HepG2 (cell line): ENCODE data around the gene ITIH2. TPM values are rescaled to one million over a fixed set of nuclear protein-coding genes. Genes with fewer than 3 reads are reported as not detected.

Experiments used
- KIAA2018 ChIP-seq: sonication (generic); formaldehyde crosslinking; IDR thresholded peaks from 2 replicates; pipeline ENCODE4 v1.5.0; 2020; ENCODE audit warnings: mild to moderate bottlenecking, missing genetic modification reagents, borderline replicate concordance
- NR3C1 ChIP-seq: sonication (generic); formaldehyde crosslinking; IDR thresholded peaks from 2 replicates; pipeline ENCODE4 v1.4.0; 2020; ENCODE audit warnings: missing genetic modification reagents
- PAX8 ChIP-seq: sonication (generic); formaldehyde crosslinking; IDR thresholded peaks from 2 replicates; pipeline ENCODE4 v1.8.0; 2022; ENCODE audit warnings: mild to moderate bottlenecking, missing genetic modification reagents, borderline replicate concordance
- RFXANK ChIP-seq: IDR thresholded peaks from 2 replicates; pipeline ENCODE4 v1.6.1; 2016
- SMC3 ChIP-seq: IDR thresholded peaks from 2 replicates; pipeline ENCODE4 v1.6.1; 2011; ENCODE audit warnings: low read length, improper control_type of control experiment
- STAT5B ChIP-seq: sonication (generic); formaldehyde crosslinking; IDR thresholded peaks from 2 replicates; pipeline ENCODE4 v1.4.0; 2020; ENCODE audit warnings: missing genetic modification reagents
- ZBTB26 ChIP-seq: IDR thresholded peaks from 2 replicates; pipeline ENCODE4 v1.6.1; 2016; ENCODE audit warnings: missing compliant biosample characterization, missing genetic modification reagents, borderline replicate concordance
- ZFP36L1 ChIP-seq: sonication (generic); formaldehyde crosslinking; IDR thresholded peaks from 2 replicates; pipeline ENCODE4 v1.8.0; 2022; ENCODE audit warnings: mild to moderate bottlenecking, missing genetic modification reagents, moderate library complexity
- ZFY ChIP-seq: sonication (generic); formaldehyde crosslinking; IDR thresholded peaks from 2 replicates; pipeline ENCODE4 v1.4.0; 2020; ENCODE audit warnings: missing genetic modification reagents
- ZNF274 ChIP-seq: sonication (generic); formaldehyde crosslinking; IDR thresholded peaks from 2 replicates; pipeline ENCODE4 v1.5.1; 2020; ENCODE audit warnings: mild to moderate bottlenecking, missing genetic modification reagents
- ZNF564 ChIP-seq: sonication (generic); formaldehyde crosslinking; IDR thresholded peaks from 2 replicates; pipeline ENCODE4 v1.8.1; 2023; ENCODE audit warnings: mild to moderate bottlenecking, missing genetic modification reagents
- ZNF589 ChIP-seq: sonication (generic); formaldehyde crosslinking; conservative IDR thresholded peaks from 2 replicates; pipeline ENCODE4 v1.8.0; 2022; ENCODE audit warnings: mild to moderate bottlenecking, moderate library complexity, missing genetic modification reagents
- ZNF83 ChIP-seq: sonication (generic); formaldehyde crosslinking; IDR thresholded peaks from 2 replicates; pipeline ENCODE4 v1.4.0; 2020; ENCODE audit warnings: missing genetic modification reagents, mild to moderate bottlenecking, borderline replicate concordance
- polyA plus RNA-seq, 8 experiments: library from polyadenylated mRNA; depleted of rRNA in 3 of 8; stranded (reverse) in 7 of 8; unstranded in 1 of 8; fragments of >200 nt; fragmentation: Illumina TruSeq in 4 of 8; extraction: Trizol in 4 of 8; gene quantifications; 2 replicates each; pipeline versions ENCODE4 v1.2.1 to v1.2.3, GENCODE V29; 2011 to 2016; ENCODE audit warnings: low read depth in 4 of 8, missing spikeins in 1 of 8, mixed read lengths in 1 of 8; ENCODE audit not compliant: insufficient read depth in 1 of 8
- total RNA-seq, 5 experiments: library from RNA; depleted of rRNA; stranded (reverse); fragments of >200 nt; fragmentation: Illumina TruSeq; extraction: Trizol; gene quantifications; 2 replicates each; pipeline ENCODE4 v1.2.3, GENCODE V29; 2016; ENCODE audit warnings: low read depth in 1 of 5
- TF ChIP-seq, protein P1 (sequence below): sonication (generic); formaldehyde crosslinking; IDR thresholded peaks from 2 replicates; pipeline ENCODE4 v1.4.0; 2020; ENCODE audit warnings: missing genetic modification reagents
- TF ChIP-seq, protein P2 (sequence below): sonication (generic); formaldehyde crosslinking; conservative IDR thresholded peaks from 2 replicates; pipeline ENCODE4 v1.8.0; 2022; ENCODE audit warnings: low read depth, missing genetic modification reagents

Gene ITIH2
- total and polyA plus RNA-seq, 2 of the 13 experiments (the other 11 are each of a cell fraction or from before 2014, with no cell fraction given): 1,197 to 1,427 TPM

GRCh38 chr10:7703140-7703539 lies at the start of gene ITIH2 (continued):
- TF ChIP-seq ZBTB26 (CRISPR knock-in tag) (no peak), KIAA2018 (no peak), ZFY (CRISPR knock-in tag) (no peak), PAX8 (CRISPR knock-in tag) (no peak), ZNF564 (CRISPR knock-in tag) (no peak), STAT5B (CRISPR knock-in tag) (no peak), ZFP36L1 (CRISPR knock-in tag) (no peak), RFXANK (CRISPR knock-in tag) (no peak), ZNF83 (no peak), ZNF589 (no peak), NR3C1 (CRISPR knock-in tag) (no peak), ZNF274 (no peak), SMC3 (no peak)
- TF ChIP-seq, protein P1, sequence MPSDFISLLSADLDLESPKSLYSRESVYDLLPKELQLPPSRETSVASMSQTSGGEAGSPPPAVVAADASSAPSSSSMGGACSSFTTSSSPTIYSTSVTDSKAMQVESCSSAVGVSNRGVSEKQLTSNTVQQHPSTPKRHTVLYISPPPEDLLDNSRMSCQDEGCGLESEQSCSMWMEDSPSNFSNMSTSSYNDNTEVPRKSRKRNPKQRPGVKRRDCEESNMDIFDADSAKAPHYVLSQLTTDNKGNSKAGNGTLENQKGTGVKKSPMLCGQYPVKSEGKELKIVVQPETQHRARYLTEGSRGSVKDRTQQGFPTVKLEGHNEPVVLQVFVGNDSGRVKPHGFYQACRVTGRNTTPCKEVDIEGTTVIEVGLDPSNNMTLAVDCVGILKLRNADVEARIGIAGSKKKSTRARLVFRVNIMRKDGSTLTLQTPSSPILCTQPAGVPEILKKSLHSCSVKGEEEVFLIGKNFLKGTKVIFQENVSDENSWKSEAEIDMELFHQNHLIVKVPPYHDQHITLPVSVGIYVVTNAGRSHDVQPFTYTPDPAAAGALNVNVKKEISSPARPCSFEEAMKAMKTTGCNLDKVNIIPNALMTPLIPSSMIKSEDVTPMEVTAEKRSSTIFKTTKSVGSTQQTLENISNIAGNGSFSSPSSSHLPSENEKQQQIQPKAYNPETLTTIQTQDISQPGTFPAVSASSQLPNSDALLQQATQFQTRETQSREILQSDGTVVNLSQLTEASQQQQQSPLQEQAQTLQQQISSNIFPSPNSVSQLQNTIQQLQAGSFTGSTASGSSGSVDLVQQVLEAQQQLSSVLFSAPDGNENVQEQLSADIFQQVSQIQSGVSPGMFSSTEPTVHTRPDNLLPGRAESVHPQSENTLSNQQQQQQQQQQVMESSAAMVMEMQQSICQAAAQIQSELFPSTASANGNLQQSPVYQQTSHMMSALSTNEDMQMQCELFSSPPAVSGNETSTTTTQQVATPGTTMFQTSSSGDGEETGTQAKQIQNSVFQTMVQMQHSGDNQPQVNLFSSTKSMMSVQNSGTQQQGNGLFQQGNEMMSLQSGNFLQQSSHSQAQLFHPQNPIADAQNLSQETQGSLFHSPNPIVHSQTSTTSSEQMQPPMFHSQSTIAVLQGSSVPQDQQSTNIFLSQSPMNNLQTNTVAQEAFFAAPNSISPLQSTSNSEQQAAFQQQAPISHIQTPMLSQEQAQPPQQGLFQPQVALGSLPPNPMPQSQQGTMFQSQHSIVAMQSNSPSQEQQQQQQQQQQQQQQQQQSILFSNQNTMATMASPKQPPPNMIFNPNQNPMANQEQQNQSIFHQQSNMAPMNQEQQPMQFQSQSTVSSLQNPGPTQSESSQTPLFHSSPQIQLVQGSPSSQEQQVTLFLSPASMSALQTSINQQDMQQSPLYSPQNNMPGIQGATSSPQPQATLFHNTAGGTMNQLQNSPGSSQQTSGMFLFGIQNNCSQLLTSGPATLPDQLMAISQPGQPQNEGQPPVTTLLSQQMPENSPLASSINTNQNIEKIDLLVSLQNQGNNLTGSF: no peak
- TF ChIP-seq, protein P2, sequence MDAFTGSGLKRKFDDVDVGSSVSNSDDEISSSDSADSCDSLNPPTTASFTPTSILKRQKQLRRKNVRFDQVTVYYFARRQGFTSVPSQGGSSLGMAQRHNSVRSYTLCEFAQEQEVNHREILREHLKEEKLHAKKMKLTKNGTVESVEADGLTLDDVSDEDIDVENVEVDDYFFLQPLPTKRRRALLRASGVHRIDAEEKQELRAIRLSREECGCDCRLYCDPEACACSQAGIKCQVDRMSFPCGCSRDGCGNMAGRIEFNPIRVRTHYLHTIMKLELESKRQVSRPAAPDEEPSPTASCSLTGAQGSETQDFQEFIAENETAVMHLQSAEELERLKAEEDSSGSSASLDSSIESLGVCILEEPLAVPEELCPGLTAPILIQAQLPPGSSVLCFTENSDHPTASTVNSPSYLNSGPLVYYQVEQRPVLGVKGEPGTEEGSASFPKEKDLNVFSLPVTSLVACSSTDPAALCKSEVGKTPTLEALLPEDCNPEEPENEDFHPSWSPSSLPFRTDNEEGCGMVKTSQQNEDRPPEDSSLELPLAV: no peak
